Stimulated activated CD4-positive, alpha-beta T cell treated with anti-CD3 and anti-CD28 coated beads, Interleukin-15, amount 100 ng/mL, for 1 hour (primary cell): ENCODE results near the gene RNU6-9.

Experiments used
- DNase-seq, 2 donors: peaks; one replicate each; pipeline ENCODE4 v3.0.0-alpha.2; 2020; ENCODE audit warnings: low read depth in 1 of 2, low spot score in 1 of 2

Gene RNU6-9

GRCh38 chr19:932648-933552, 39.6 kb downstream of the RNU6-9 start:
- no peak for DNase-seq

GRCh38 chr19:933553-933882, 40.2 kb downstream of the RNU6-9 start:
- no peak for DNase-seq

DNA sequence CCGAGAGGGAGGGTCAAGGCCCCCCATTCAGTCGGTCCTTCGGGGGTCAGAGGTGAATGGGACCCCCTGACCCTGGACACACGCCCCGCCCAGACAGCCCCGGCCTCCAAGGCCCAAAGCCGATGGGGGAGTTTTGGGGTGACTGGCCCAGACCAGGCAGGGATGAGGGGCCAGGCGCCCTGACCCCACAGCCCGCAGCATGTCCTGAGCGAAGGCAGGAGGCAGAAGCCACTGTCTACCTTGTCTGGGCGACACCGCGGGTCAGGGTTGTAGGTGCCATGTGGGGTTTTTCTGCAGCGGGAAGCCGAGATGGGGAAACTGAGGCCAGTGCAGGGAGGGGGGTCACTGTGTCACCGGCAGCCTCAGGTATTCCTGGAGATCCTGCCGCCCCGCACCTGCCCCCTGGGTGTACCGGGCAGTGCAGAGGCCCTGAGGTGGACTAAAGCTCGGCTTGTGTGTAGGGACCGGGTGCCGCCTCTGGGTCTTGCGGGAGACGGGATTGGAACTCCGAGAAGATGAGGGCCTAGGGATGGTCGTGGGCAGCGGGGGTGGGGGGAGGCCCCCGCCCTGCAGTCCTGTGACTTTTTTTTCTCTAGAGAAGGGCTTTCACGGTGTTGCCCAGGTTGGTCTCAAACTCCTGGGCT, 41.0 kb downstream of the RNU6-9 start:
- no peak for DNase-seq

DNA sequence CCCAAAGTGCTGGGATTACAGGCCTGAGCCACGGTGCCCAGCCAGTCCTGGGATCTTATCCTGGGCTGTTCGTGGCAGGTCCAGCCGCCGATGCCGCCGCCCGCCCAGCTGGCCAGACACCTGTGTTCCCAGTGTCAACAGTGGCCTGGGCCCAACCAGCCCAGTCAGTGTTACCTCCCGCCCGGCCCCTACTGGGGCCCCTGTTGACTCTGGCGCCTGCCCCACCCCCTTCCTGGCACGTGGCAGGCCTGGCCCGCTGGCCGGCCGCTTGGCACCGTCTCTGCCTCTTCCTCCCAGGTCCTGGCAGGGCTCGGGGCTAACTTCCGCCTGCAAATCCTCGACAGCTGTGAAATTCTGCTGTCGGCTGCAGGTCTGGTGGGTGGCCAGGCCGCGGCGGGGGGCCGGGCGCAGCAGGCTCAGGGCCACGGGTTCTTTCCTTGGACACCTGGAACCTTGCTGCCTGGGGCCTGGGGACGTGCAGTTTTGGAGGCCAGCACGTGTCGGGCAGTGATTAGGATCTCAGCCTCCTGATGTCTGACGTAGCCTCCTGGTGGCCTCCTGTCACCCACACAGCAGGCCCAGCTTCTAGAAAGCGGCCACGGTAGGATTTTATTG, 41.7 kb downstream of the RNU6-9 start:
- no peak for DNase-seq

DNA sequence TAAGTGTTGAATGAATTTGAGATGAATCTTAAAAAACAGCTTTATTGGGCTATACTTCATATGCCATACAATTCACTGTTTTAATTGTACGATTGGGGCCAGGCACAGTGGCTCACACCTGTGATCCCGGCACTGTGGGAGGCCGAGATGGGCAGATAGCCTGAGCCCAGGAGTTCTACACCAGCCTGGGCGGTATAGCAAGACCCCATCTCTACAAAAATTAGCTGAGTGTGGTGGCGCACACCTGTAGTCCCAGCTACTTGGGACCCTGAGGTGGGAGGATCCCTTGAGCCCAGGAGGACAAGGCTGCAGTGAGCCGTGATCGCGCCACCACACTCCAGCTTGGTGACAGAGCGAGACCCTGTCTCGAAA, 42.9 kb downstream of the RNU6-9 start:
- no peak for DNase-seq

DNA sequence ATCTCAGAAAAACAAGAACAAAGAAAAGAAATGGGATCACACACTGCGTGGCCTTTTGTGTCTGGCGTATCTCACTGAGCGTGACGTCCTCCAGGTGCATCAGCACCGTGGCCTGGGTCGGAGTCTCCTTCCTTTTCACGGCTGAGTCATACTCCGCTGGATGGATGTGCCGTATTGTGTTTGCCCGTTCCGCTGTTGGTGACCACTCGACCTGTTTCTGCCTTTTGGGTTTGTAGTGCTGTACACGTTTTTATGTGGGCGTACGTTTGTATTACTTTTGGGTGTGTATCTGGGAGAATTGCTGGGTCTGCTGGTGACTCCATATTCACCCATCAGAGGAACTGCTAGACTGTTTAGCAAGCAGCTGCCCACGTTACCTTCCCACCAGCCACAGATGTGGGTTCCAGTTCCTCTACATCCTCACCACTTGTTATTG, 44.0 kb downstream of the RNU6-9 start:
- DNase-seq, result no peak

DNA sequence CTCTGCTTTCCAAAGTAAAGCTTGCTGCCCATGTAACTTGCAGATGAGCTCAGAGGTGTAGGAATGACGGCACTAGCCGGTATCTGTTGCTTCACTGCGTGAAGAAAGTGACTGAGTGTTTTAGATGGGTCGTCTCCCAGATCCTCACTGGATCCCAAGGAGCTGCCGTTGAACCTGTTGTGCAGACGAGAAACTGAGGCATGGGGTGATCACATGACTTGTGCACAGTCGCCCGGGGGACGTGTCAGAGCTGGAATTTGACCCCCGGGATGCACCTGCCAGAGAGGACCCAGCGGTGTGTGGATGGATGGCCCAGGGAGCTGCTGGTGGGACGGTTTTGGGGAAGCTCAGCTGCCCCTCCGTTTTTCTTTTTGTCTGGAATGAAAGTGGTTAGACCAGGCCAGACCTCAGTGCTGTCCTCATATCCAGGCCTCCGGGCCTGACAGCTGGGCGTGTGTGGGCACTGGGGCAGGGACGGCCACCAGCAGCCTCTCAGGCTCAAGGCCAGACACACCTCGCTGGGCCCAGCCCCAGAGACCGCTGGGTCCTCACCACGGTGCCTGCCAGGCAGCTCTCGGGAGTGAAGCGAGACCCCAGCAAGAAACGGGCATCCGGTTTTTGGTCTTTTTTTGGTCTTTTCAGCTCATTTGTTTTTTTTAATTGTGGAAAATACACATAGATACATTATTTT, 45.1 kb downstream of the RNU6-9 start:
- DNase-seq, result no peak

- no peak for DNase-seq
These were observed 46.2 kb downstream of the RNU6-9 start for GRCh38 chr19:939439-939838.

- DNase-seq, result no peak
These were observed 46.6 kb downstream of the RNU6-9 start for GRCh38 chr19:939922-940321.

GRCh38 chr19:940591-941291, 47.5 kb downstream of the RNU6-9 start:
- DNase-seq, result peak; percentile 50 to 53

- DNase-seq, result no peak
These were observed 48.2 kb downstream of the RNU6-9 start for GRCh38 chr19:941292-942132.

- no peak for DNase-seq
These were observed 48.9 kb downstream of the RNU6-9 start for GRCh38 chr19:942133-942645.
